Thymus (tissue), 11 donors: ENCODE results near the gene MAP7D1. TPM values are rescaled to one million over a fixed set of nuclear protein-coding genes. Genes with fewer than 3 reads are reported as not detected.

ENCODE experiments used
- DNase-seq, 9 donors: peaks; one replicate each; pipeline ENCODE4 v3.0.0-alpha.2; 2013; ENCODE audit warnings: low spot score in 9 of 9, low read depth in 6 of 9, missing footprints in 1 of 9
- H3K27ac ChIP-seq, 2 donors: one replicate each; pipeline ENCODE4 v1.5.1; 2013; ENCODE audit warnings: control low read depth in 1 of 2, low read depth in 1 of 2, low read length in 1 of 2, mild to moderate bottlenecking in 1 of 2, moderate library complexity in 1 of 2
- H3K27me3 ChIP-seq, 2 donors: one replicate each; pipeline ENCODE4 v1.5.1; 2013; ENCODE audit warnings: low read length in 1 of 2; ENCODE audit not compliant: control insufficient read depth in 2 of 2, insufficient read depth in 1 of 2
- H3K36me3 ChIP-seq, 2 donors: one replicate each; pipeline ENCODE4 v1.5.1; 2013; ENCODE audit warnings: low read length in 1 of 2, mild to moderate bottlenecking in 1 of 2, moderate library complexity in 1 of 2; ENCODE audit not compliant: control insufficient read depth in 2 of 2, insufficient read depth in 2 of 2
- H3K4me1 ChIP-seq, 2 donors: one replicate each; pipeline ENCODE4 v1.5.1; 2013; ENCODE audit warnings: low read length in 2 of 2; ENCODE audit not compliant: control insufficient read depth in 2 of 2, insufficient read depth in 2 of 2
- H3K4me3 ChIP-seq, 2 donors: one replicate each; pipeline ENCODE4 v1.5.1; 2013; ENCODE audit warnings: low read length in 2 of 2, control low read depth in 1 of 2, mild to moderate bottlenecking in 1 of 2
- H3K9me3 ChIP-seq, 2 donors: one replicate each; pipeline ENCODE4 v1.5.1; 2013; ENCODE audit warnings: low read length in 1 of 2, mild to moderate bottlenecking in 1 of 2; ENCODE audit not compliant: control insufficient read depth in 2 of 2, insufficient read depth in 1 of 2
- WGBS: extraction: QIAGEN DNeasy Blood & Tissue Kit; methylation state at CpG from one replicate; pipeline ENCODE4 v1.1.7; 2013; 5-methylcytosine and 5-hydroxymethylcytosine counted together
- polyA plus RNA-seq: library from polyadenylated mRNA; stranded (reverse); fragments of 200-250 nt; gene quantifications from one replicate; pipeline ENCODE4 v1.2.3, GENCODE V29; 2013
- total RNA-seq: library from RNA; stranded (reverse); fragments of 120-200 nt; gene quantifications from one replicate; pipeline ENCODE4 v1.2.4, GENCODE V29; 2013
- donor health status: healthy.

Gene MAP7D1
- total and polyA plus RNA-seq, 2 donors, result 31.9 to 68.6 TPM

DNA sequence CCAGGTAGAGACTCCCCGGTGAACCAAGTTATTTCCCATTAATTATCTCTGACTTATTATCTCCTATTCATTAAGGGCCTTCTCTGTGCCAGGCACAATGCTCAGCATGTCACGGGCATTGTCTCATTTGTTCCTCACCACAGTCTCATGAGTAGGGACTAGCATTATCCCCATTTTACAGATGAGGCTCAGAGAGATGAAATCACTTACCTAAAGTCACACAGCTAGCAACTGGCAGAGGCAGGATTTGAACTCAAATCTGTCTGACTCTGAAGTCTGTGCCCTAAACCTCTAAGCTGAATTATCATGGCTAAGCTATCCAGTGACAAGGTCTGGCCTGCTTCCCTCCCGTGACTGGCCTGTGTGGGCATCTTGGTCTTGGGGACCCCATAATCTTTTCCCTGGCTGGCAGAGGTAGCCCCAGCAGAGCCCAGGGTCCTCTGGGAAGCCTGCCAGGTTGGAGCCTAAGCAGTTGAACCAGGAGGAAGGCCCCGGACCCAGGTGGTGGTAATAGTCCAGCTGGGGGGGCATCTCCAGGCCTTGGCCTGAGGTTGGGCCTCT lies 4.5 kb downstream of the MAP7D1 start:
- H3K36me3 ChIP-seq, result peaks cover 5 to 20% of the 10 kb centered on the region in 2 donors
- peaks cover 34 to 59% of the 10 kb centered on the region in 2 donors for H3K4me1 ChIP-seq
- peak overlapping the region; percentile 94 to 95 for H3K27ac ChIP-seq
- H3K4me3 ChIP-seq, result peak overlapping the region; percentile 39 to 56
- no peak for DNase-seq
- WGBS, result 65% methylated on average over 4 of the region's 4 CpGs
- no peaks in the 10 kb centered on the region for H3K27me3 ChIP-seq
- H3K9me3 ChIP-seq, result peaks cover 1 to 4% of the 10 kb centered on the region in 2 donors

DNA sequence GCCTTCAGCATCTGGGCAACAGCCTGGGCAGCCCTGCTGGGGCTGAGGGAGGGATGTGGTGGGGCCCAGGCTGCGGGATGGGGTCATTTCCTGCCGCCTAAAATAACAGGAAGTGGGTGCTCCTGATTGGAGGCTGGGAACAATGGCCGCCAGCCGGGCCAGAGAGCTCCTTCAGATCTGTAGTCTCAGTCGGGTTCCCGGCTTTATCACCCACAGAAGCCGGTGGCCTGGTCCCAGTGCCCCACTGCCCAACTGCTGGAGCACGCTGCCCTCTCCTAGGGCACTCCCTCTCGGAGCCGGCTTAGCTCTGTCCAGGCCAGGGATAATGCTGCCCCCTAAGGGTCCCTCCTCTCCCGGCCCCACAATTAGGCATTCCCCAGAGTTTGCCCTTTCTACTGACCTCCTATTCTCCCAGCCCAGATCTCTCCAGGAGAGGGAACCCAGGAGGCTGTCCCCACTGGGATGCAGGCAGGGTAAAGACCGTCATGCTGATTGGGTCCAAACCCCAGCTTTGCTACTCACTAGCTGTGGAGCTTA lies 5.1 kb downstream of the MAP7D1 start:
- 6% methylated on average over 12 of the region's 12 CpGs for WGBS
- Histone ChIP-seq H3K27me3 (no peaks in the 10 kb centered on the region), H3K4me3 (peak overlapping the region; percentile 39 to 56), H3K4me1 (peaks cover 34 to 58% of the 10 kb centered on the region in 2 donors), H3K27ac (peak overlapping the region; percentile 94 to 95), H3K36me3 (peaks cover 5 to 22% of the 10 kb centered on the region in 2 donors), H3K9me3 (peaks cover 1 to 4% of the 10 kb centered on the region in 2 donors)
- peak in 2 of 9 donors; percentile 63 to 76 for DNase-seq

DNA sequence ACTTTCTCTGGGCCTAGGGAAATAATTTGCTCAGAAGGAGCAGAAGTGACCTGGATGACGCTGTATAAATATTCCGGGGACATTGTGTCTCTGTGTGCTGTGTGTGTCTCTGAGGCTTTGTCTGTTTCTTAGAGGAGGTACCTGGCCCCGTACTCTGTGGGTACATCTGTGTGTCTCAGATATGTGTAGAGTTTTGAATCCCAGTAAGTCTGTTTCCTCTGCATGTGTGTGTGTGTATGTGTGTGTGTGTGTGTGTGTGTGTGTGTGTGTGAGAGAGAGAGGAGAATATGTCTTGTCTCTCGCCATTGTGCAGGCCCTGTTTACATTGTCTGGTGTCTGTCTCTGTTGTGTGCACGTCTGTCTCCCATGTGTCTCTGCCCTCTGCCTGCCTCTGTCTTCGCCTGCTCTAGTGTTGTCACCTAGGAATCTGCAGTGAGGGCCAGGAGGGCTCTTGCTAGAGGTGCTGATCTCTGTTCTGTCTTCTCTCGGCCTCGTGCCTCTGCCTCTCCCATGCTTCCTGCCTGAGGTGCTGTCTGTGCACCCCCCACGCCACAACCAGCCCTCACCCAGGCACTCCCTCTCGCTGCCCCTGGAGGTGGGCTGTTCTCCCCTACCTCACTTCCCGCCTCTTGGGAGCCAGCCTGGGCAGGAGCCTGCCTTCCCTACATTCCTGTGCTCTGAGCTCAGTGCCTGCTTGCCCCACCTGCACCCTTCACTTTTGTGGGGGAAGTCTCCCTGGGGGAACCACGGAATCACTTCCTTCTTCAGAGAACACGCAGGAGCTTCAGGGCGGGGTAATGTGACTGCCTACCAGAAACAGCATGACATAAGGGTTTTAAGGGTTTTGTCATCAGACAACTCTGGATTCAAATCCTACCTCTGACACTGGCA lies 5.9 kb downstream of the MAP7D1 start:
- WGBS, result 15% methylated on average over 14 of the region's 14 CpGs
- peak in 2 of 9 donors; percentile 61 to 77 for DNase-seq
- Histone ChIP-seq H3K27ac (peak overlapping the region; percentile 94 to 95), H3K9me3 (peaks cover 1 to 4% of the 10 kb centered on the region in 2 donors), H3K4me1 (peaks cover 34 to 58% of the 10 kb centered on the region in 2 donors), H3K36me3 (peaks cover 7 to 26% of the 10 kb centered on the region in 2 donors), H3K27me3 (no peaks in the 10 kb centered on the region), H3K4me3 (peak overlapping the region; percentile 39 to 56)

DNA sequence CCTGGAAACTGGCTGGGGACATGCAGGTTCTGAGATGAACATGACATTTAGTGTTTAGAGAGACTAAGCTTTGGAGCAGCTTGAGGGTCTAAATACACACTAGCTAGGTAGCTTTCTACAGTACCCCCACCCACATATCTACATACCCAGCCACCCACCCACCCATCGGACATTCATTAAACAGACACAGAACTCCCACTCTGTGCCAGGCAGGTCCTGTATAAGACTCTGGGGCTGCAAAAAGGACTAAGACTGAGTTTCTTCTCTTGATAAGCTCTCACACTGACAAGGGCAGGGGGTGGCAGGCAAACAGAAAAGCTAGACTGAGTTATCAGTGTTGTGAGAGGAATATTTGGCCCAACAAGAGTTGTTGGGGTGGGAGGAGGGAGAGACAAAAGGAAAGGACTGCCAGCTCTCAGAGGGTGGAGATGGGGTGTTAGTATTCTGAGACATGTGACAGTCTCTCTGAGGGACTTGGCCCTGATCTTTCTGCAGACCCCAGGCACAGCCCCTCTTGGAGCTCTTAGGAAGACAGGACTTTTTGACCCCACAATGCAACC lies 6.8 kb downstream of the MAP7D1 start:
- 92% methylated on average over 1 of the region's 1 CpG for WGBS
- Histone ChIP-seq H3K36me3 (peaks cover 14 to 34% of the 10 kb centered on the region in 2 donors), H3K9me3 (peaks cover 1 to 4% of the 10 kb centered on the region in 2 donors), H3K4me3 (no peak overlapping the region), H3K4me1 (peaks cover 30 to 52% of the 10 kb centered on the region in 2 donors), H3K27ac (peak overlapping the region; percentile 94 to 95), H3K27me3 (no peaks in the 10 kb centered on the region)
- no peak for DNase-seq

DNA sequence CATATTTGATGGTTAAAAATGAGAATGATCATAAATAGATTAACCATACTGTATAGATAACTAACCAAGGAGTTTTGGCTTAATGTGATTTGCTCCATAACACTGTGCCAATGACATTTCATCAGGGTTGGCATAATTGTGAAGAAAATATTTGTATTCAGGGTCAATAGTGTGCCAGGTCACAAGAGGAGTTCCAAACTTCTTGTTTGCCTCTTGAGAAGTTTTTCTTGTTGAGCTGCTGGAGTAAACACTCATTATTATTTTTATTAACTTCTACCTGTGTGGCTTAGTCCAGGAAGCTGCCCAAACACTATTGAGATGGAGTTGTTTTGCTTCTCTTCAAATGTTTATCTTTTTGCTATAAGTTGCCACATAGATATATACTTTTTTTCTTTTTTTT lies 7.5 kb downstream of the MAP7D1 start:
- H3K9me3 ChIP-seq, result peaks cover 1 to 4% of the 10 kb centered on the region in 2 donors
- H3K27ac ChIP-seq, result no peak overlapping the region
- H3K4me3 ChIP-seq, result no peak overlapping the region
- H3K27me3 ChIP-seq, result no peaks in the 10 kb centered on the region
- H3K36me3 ChIP-seq, result peaks cover 17 to 31% of the 10 kb centered on the region in 2 donors
- peaks cover 25 to 46% of the 10 kb centered on the region in 2 donors for H3K4me1 ChIP-seq
- no peak for DNase-seq

DNA sequence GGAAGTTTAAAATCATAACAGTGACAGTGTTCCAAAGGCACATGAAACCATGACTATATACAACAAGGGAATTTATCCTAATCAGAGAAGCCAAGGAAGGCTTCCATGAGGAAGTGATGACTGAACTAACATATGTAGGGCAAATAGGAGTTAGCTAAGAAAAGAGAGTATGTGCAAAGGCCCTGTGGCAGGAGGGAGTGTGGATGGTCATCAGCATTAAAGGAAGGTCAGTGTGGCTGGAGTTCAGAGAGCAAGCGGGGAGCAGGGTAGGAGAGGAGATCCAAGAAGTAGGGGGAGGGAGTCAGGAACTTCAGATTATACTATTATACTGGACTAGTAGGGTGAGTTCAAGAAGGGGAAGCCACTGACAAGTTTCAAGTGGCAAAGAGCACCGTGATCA lies 8.4 kb downstream of the MAP7D1 start:
- Histone ChIP-seq H3K27me3 (no peaks in the 10 kb centered on the region), H3K27ac (no peak overlapping the region), H3K4me3 (no peak overlapping the region), H3K36me3 (peaks cover 18 to 28% of the 10 kb centered on the region in 2 donors), H3K4me1 (peaks cover 24 to 37% of the 10 kb centered on the region in 2 donors), H3K9me3 (peaks cover 1 to 4% of the 10 kb centered on the region in 2 donors)
- WGBS, result 95% methylated on average over 2 of the region's 2 CpGs
- no peak for DNase-seq

DNA sequence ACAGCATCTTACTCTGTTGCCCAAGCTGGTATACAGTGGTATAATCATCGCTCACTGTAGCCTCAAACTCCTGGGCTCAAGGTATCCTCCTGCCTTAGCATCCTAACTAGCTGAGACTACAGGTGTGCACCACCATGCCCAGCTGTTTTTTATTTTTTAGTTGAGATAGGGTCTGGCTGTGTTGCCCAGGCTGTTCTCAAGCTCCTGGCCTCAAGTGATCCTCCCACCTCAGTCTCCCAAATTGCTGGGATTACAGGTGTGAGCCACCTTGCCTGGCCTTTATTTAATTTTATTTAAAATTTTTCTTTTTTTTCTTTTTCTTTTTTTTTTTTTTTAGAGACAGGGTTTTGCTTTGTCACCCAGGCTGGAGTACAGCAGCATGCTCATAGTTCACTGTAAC lies 9.2 kb downstream of the MAP7D1 start:
- 59% methylated on average over 1 of the region's 1 CpG for WGBS
- Histone ChIP-seq H3K27me3 (no peaks in the 10 kb centered on the region), H3K27ac (no peak overlapping the region), H3K36me3 (peaks cover 21 to 29% of the 10 kb centered on the region in 2 donors), H3K4me1 (peaks cover 21 to 29% of the 10 kb centered on the region in 2 donors), H3K4me3 (no peak overlapping the region), H3K9me3 (peaks cover 1 to 4% of the 10 kb centered on the region in 2 donors)
- no peak for DNase-seq

DNA sequence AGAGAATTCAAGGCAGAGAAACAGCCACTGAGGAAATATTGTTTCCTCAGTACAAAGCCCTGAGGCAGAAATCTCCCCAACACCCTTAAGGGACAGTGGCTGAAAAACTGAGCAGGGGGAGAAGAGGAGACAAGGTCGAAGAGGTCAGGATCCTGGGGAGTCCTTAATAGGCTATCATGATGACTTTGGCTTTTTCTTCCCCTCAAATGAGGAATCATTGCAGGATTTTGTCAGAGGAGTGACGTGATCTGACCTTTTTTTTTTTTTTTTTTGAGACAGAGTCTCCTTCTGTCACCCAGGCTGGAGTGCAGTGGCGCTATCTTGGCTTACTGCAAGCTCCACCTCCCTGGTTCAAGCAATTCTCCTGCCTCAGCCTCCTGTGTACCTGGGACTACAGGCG lies 10.2 kb downstream of the MAP7D1 start:
- H3K36me3 ChIP-seq, result peaks cover 30 to 39% of the 10 kb centered on the region in 2 donors
- no peak overlapping the region for H3K4me3 ChIP-seq
- peaks cover 11 to 19% of the 10 kb centered on the region in 2 donors for H3K4me1 ChIP-seq
- H3K27me3 ChIP-seq, result no peaks in the 10 kb centered on the region
- H3K27ac ChIP-seq, result peak overlapping the region in 1 of 2 donors; percentile 13
- H3K9me3 ChIP-seq, result no peaks in the 10 kb centered on the region
- 91% methylated on average over 4 of the region's 4 CpGs for WGBS
- no peak for DNase-seq
